Skin of body (tissue), 2 donors: ENCODE measurements around the gene CHCHD6. TPM values are rescaled to one million over a fixed set of nuclear protein-coding genes. Genes with fewer than 3 reads are reported as not detected.

Experiments
- DNase-seq: peaks from one replicate; lab custom pipeline; 2025; lab: John Stamatoyannopoulos, UW
- total RNA-seq: library from RNA; depleted of rRNA; stranded (reverse); fragments of >200 nt; gene quantifications from one replicate; pipeline ENCODE4 v1.2.3, GENCODE V29; 2014

CHCHD6 gene
- total RNA-seq, 1 donor from 2014 or later, result 8.8 TPM

DNA sequence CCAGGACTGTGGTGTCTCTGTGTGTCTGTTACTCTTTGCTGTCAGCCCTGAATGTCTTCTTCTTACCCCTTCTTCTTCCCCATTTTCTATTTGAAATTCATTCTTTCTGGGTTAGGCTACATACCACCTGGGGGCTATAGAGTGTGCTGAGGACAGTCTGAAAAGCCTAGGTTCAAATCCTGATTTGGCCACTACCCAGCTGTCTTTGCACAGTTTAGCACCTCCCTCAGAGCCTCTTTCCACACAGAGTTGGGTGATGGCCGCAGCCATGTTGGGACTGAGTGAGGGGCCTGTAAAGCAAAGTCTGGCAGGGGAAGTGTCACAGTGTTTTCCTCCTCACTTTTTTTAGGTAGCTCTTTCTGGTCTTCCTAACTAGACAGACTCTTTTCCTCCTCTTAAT lies 113.7 kb downstream of the CHCHD6 start:
- DNase-seq, result no peak

DNA sequence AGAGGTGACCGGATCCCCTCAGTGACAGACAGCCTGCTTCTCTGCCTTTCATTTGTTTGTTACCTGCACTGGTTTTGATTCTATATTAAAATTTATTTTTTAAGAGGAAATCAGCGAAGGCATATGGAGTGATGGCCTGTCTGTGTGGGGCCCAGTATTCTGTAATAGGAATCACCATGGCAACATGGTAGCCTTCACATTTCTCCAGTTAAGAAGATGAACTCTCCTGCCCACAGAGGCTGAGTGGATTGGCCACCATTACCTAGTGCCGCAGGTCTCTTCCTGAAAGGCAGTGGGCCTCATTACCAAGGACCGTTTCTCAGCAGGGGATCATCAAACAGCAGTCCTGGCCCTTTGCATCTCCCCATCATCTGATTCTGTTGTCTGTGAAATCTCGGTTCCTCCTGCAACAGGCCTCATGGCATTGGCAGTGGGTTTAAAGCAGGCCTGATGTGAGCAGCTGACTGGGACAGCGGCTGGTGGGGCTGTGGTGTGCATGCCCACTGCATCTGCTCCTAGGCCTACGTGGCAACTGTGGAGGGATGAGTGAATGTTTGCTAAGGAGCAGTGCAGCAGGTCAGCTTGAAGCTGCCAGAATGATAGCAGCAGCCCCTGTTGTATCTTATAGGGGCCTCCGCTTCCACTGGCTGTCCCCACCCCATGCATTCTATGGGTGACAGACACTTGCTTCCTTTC lies 114.5 kb downstream of the CHCHD6 start:
- no peak for DNase-seq

DNA sequence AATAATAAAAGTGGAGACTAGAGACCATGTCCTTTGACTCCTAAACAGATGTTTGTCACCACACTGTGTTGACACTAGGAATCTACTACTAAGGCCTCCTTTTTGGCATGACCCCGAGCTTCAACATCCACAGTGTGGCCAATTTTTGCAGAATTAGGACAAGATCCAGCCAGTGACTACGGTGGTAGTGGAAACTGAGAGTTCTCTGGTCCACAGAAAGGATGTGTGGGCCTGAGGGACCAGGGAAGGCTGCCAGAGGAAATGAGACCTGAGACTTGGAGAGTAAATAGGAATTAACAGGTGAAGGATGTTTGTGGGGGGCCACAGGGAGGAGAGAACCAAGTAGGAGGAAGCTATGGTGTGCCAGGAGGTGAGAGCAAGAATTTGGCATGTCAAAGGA lies 122.7 kb downstream of the CHCHD6 start:
- DNase-seq, result no peak

DNA sequence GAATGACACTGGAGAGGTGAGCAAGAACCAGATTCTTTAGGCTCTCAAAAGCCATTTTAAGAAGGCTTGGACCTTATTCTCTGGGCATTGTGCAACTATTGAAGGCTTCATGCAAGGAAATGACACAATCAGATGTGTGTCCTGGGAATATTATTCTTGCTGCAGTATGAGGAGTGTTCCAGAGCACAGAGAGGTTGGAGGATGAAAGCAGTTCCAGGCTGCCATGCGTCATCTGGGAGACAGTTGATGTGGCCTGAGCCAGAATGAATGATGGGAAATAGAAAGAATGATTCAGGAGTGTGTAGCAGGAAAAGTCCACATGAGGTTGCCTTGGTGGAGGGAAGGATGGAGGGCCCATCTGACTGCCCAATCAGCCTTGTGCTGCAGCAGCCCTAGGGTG lies 123.1 kb downstream of the CHCHD6 start:
- no peak for DNase-seq

DNA sequence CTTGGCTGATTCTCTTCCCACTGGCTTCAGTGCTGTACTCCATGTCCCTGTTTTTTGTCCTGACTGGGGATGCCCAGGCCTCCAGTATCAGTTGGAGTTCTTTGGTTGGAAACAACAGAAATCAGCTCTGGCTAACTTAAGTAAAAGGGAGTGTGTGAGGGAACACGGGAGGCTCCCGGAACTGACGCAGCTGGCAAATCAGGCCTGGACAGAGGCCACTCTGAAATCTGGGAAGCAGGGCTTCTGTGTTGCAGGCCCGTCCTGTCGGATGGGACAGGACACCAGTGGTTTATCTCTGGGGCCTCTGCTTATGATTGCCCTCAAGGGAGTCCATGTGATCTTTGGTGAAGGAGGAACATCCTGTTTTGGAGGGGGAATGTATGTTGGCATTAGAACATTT lies 124.3 kb downstream of the CHCHD6 start:
- no peak for DNase-seq

DNA sequence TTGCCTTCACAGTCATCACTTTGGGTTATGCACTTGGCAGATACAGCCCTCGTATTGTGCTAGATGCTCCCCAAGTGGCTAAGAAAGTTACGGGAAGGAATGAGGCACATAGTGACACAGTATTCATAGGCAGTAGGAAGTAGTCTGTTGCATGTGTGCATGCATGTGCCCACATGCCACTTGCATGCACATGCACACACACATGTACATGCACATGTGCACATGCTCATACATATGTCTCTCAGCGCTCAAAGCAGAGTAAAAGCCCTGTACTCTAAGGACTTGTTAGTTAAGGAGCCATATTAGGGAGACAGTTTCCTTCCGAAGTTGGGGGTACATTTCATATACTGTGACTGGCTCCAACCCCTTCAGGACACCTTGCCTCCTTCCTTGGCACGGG lies 128.9 kb downstream of the CHCHD6 start:
- DNase-seq, result no peak

DNA sequence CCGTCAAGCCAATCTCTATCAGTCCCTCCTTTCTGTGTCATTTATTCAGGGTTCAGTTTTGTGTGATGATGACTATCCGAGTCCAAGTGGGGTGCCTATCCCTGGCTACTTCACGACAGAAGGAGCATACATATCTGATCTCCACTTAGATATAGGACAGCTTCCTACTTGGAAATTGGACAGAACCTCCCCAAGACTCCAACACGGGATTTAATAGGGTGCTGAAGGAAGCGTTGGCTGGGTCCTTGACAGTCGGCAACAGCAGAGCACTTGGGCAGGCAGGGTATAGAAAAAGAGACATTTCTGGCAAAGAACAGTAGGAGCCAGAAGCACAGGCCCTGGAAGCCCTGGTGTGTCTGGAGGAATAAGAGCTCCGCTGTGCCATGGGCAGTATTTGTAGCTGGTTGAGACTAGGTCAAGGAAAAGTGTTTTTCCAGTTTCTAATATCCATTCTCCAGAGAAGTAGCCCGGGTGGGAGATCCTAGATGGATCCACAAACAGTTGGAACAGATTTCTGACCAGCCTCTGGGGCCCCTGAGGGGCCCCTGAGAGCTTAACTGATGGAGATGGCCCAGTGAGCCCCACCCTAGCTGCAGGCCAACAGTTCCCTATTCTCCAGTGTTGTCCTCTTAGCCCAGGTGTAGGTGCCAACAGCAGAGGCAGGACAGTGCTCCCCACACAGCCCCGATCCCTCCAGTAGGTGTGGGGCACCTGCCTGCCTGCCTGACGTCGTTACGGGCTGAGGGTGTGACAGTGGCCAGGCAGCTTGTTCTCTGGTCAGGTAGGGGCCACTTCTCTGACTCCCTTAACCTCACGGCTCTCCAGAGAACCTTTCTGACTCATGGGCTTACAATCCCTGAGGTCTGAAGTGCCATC lies 130.8 kb downstream of the CHCHD6 start:
- DNase-seq, result no peak

DNA sequence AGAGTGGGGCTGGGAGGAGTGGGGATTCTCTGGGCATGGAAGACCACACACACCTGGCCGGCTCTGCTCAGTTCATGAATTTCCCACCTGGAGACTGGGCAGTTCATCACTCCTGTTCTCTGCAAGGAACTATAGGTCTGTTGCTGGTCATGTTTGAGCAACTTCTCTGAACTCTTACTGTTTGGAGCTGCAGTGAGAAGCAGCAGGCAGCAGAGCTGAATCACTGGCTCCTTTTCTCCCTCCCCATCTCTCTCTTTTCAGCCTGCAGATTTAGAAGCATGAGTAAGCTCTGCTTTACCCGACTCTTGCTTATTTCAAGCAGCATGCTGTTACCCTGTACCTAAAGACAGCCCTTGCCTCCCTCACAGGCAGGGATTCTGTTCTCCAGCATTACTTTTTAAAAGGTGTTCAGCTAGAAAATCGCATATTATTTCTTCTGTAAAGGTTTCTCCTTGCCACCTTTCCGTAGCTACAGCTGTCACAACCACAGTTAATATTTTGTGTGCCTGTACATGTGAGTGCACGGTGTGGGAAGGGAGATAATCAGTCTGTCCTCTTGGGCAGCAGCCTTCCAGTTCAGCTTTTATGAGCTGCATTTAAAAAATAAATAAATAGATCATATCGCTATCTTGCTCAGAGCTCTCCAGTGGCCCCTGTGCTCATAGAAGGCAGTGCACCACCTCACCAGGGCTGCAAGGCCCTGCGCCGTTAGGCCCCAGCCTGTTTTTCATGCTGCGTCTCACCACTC lies 131.6 kb downstream of the CHCHD6 start:
- no peak for DNase-seq

DNA sequence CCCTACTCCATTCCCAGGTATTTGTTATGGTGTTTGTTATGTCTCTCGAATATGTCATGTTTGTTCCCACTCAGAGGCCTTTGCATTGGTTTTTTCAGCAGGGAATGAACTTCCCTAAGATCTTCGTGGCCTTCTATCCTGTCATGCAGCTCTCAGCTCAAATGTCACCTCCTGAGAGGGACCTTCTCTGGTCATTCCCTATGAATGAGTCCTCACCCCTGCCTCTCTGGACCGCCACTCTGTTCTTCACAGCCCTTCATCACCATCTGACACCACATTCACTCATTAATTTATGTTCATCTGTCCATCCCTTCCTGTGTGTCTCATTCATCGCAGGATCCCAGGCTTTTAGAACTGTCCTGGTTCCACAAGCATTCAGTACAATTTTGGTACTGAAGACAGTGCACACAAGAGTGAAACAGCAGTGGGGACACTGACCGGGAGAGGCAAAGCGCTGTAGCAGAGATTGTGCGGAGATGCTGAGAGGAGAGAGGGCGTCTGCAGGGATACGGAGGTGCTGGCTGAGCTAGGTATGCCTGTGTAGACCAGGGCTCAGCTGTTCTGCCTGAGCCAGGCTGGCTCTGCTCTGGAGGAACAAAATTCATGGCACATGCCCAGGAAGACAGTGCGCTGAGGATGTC lies 132.3 kb downstream of the CHCHD6 start:
- no peak for DNase-seq

DNA sequence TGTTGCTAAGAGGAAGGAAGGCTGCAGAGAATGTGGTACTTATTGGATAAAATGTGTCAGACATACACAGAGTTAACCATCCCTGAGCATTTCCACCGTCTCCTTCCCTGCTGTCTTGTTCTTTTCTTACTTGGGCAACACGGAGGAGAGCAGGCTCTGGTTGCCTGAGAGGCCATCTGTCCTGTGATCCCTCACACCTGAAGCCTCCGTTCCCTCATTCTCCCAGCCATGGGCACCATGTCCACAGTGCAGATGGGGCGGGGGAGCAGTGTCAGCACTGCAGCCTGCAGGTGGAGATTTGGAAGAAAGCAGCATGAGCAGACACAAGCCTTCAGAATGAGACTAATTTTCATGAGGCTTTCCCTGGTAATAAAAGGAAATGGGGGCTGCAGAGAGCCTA lies 133.7 kb downstream of the CHCHD6 start:
- DNase-seq, result no peak

DNA sequence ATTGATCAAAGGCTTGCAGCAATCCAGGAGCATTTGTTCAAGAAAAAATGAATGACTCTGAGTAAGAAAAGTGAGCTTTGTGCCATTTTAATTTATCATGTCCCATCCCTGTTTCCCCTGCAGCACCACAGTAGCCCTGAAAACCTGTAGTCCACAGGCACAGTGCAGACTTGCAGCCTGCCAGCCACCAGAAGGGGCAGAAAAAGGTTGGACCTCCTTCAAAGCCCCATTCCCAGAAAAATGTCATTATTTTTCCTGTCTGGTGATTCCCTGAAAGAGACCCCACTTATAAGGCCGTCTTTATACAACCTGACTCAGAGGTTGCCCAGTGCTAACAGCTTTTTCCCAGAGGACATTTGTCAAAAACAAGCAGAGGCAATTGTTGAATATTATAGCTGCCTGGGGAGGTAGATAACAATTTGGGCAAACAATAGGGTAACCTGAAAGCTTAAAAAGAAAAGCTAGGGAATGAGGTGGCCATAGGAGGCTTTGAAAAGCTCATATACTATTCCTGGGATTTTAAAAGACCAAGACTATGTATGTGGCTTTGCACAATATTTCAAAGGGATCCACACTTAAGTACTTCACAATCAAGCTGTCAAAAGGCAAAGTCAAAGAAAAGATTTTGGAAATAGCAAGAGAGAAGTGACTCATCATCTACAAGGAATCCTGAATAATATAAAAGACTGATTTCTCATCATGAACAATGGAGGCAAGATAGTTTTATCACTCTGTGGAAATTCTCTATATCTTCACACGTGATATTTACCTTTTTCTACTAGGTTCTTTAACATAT lies 142.1 kb downstream of the CHCHD6 start:
- no peak for DNase-seq

DNA sequence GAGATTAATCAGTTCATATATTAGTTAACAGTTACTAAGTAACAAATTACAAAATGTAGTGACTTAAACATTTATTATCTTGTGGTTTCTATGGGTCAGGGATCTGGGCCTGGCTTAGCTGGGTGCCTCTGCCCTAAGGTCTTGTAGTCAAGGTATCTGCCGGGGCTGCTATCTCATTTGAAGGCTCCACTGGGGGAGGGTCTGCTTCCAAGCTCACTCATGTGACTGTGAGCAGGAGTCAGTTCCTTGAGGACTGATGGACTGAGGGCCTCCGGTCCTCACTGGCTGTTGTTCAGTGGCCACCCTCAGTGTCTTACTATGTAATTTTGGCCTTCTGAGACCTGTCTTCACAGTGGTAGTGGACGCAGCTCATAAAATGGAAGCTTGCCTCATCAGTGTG lies 143.0 kb downstream of the CHCHD6 start:
- DNase-seq, result no peak

DNA sequence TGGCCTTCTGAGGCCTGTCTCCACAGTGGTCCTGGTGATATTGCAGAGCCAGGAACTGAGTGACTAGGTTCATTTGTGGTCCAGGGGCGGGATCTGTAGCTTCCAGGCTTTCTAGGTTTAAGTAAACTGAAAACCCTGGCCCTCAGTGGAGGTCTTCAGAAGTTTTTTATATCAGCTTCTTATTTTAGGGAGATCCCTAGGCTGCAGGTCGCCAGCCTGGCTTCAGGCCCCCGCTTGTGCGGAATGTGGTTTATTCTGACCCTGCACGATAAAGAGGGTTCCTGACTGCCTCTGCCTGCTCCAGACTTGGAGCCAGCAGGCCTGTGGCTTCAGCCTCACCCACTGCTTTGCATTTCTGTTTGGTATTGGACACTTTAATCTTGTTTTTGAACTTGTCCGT lies 145.0 kb downstream of the CHCHD6 start:
- DNase-seq, result no peak

DNA sequence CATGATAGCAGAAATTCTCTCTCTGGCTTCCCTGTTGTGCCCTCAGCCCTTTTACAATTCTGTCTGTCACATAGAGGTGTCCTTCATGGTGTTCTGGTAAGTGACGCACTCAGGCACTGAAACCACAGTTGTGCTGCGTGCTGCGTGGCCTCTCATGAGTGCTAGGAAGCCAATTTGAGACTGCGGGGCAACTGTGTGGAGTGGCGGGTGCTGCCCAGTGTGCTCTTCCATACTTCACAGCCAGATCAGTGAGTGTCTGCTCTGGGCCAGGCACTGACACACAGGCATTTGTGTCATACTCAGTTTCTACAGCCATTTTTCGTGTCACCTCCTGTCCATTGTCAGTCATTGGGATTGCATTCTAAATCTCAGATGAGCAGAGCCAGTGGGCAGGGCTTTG lies 145.7 kb downstream of the CHCHD6 start:
- DNase-seq, result no peak

DNA sequence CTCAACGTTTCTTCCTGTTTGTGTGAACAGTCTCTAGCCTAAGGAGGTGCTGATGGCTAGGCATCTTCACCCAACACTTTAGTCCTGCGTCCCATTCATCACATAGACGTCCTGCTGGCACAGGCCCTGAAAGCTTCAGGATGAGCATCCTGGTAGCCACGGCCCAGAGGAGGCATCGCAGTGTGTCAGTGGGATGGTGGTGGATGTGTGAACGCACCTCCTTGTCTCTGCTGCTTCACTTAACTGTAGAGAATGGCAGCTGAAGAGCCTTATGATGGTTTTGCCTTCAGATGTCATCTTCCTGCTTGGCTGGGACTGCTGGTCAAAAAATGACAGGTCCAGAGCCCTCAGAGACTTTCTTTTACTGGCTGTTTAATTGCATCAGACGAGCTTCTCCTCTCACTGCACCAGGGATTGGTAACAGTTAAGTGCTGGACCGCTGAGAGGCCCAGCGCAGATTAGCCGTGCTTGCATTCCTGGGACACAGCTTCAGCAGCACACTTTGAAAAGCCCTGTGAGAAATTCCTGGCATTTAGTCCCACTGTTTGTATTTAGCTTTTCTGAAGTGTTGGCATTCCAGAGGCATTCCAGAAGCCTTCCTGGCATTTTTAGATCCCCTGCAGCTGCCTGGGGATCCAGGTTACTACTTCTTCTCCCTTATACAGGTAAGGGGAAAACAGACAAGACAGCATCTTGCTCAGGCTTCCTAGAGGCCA lies 146.5 kb downstream of the CHCHD6 start:
- no peak for DNase-seq

DNA sequence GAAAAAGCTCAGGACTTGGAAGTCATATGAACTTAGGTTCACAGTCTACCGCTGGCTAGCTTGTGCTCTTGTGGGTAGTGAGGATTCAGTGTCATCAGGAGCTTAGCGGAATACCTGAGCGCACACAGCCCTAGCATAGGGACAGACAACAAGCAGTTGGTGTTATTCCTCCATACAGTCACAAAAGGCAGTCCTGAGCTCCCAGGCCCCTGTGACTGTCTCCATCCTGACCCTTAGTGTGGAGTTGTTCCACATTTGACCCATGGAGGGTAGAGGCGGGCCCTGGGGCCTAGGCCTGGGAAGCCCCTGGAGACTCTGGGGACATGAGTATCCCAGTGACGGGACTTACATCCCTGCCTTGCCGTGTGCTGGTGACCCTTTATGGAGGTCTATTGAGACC lies 147.3 kb downstream of the CHCHD6 start:
- DNase-seq, result no peak

DNA sequence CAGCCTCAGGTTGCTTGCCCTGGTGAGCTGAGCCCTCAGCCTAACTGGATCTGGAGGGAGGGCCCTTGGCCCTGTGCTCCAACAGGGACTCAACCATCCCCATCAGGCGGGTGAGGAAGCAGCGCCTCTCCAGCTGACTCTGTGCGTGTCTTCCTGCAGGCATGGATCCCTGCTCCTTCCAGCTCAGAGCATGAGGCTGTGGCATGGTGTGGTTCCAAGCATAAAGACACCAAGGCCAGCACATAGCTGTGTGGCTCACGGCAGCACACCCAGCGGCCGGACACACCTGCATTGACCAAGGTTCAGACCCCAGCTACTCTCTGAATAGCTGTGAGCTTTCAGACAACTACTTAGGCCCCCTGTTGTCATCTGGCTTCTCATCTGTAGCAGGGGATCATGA lies 147.9 kb downstream of the CHCHD6 start:
- DNase-seq, result no peak

DNA sequence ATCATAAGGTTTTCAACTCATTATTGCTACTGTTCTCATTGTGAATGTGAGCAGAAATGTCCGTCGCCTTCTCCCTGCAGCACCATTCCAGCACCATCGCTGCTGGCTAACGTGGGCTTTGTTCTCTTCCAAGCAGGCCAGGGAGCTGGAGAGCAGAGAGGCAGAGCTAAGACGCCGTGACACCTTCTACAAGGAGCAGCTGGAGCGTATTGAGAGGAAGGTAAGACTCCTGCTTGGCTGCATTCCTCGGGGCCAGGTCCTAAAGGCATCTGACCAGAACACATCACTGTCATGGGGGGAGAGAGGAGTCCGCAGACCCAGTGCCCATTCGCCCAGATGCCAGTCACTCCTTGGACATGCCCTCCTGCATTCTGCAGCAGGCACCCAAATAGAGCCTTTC lies 148.5 kb downstream of the CHCHD6 start:
- no peak for DNase-seq

DNA sequence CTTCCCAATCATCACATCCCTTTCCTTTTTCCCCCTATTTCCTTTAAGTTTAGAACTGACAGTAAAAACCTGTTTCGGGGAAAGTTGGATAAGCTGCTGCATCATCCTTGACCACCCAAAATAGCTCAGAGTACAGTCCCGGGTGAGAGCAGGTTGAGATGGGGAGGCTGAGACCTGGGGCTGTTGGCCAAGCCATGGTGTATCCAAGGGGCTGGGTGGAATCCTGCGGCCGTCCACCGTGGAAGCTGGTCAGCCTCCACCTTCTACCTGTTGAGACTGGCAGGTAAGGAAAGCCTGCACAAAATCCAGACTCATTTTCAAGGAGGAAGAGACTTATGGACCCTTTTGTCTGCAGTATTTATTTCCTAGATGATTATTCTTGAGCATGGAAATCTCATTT lies 150.6 kb downstream of the CHCHD6 start:
- no peak for DNase-seq

DNA sequence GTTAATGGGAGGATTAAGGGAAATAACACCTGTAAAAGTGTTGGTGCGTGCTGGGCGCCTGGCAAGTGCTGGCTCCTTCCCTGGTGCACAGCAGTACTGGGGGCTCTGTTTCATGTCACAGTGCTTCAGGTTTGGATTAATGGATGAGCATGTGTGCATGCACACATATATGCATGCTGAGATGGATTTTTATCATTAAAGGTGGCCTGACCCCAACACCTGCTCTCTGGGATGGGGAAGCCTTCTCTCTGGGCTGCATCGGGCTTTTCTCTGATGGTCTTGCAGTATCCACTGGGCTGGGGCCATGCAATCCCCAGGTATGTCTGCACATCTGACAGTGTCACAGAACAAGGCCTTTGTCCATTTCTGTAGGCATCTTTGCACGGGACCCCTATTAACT lies 151.3 kb downstream of the CHCHD6 start:
- no peak for DNase-seq
